Neural cell (in vitro differentiated cells): ENCODE measurements around the gene GABRA6. TPM values are rescaled to one million over a fixed set of nuclear protein-coding genes. Genes with fewer than 3 reads are reported as not detected.
"Not testable (repeated sequence)": the region's sequence is repeated elsewhere in the genome, so short reads cannot be mapped to it uniquely, and the experiment has no call there.

ENCODE experiments used
- H2AFZ ChIP-seq: fragments of 200-600, 300-800 bp; sonication (generic), shearing (Covaris generic); 2 replicates; pipeline ENCODE4 v1.6.0; 2014; ENCODE audit warnings: low read depth, mild to moderate bottlenecking, antibody characterized with exemption, low read length, moderate library complexity
- H3F3A ChIP-seq: fragments of 200-600 bp; shearing (Covaris generic); 2 replicates; pipeline ENCODE4 v1.6.1; 2016; ENCODE audit warnings: mild to moderate bottlenecking, moderate library complexity, mixed read lengths, antibody characterized with exemption, low read length; ENCODE audit not compliant: insufficient read depth, poor library complexity, severe bottlenecking
- H3K27ac ChIP-seq: fragments of 200-600, 300-800 bp; sonication (generic), shearing (Covaris generic); 2 replicates; pipeline ENCODE4 v1.5.1; 2014; ENCODE audit warnings: mild to moderate bottlenecking, low read length, moderate library complexity
- H3K27me3 ChIP-seq: fragments of 300-800, 200-600 bp; sonication (generic), shearing (Covaris generic); 2 replicates; pipeline ENCODE4 v1.6.0; 2014; ENCODE audit warnings: mild to moderate bottlenecking, low read depth, low read length, moderate library complexity; ENCODE audit not compliant: insufficient read depth
- H3K36me3 ChIP-seq: fragments of 300-800, 200-600 bp; sonication (generic), shearing (Covaris generic); 2 replicates; pipeline ENCODE4 v1.5.1; 2014; ENCODE audit warnings: mild to moderate bottlenecking, antibody characterized with exemption, low read length, moderate library complexity; ENCODE audit not compliant: insufficient read depth
- H3K4me2 ChIP-seq: fragments of 300-800, 200-600 bp; sonication (generic), shearing (Covaris generic); 2 replicates; pipeline ENCODE4 v1.6.0; 2014; ENCODE audit warnings: mild to moderate bottlenecking, low read length
- H3K4me3 ChIP-seq: fragments of 300-800, 200-600 bp; sonication (generic), shearing (Covaris generic); 2 replicates; pipeline ENCODE4 v1.5.1; 2014; ENCODE audit warnings: mild to moderate bottlenecking, low read length, moderate library complexity
- H3K79me2 ChIP-seq: fragments of 200-600 bp; shearing (Covaris generic); replicated peaks from 2 replicates; pipeline ENCODE4 v1.6.0; 2014; ENCODE audit warnings: mild to moderate bottlenecking, low read length, moderate library complexity; ENCODE audit not compliant: insufficient read depth
- H3K9ac ChIP-seq: fragments of 300-800, 200-600 bp; sonication (generic), shearing (Covaris generic); 2 replicates; pipeline ENCODE4 v1.6.1; 2016; ENCODE audit warnings: mild to moderate bottlenecking, low read length, mixed read lengths
- H3K9me2 ChIP-seq: fragments of 200-600 bp; shearing (Covaris generic); 2 replicates; pipeline ENCODE4 v1.6.1; 2016; ENCODE audit warnings: mild to moderate bottlenecking, low read length, mixed read lengths; ENCODE audit not compliant: insufficient read depth
- H3K9me3 ChIP-seq: fragments of 200-600, 300-800 bp; sonication (generic), shearing (Covaris generic); 2 replicates; pipeline ENCODE4 v1.6.1; 2016; ENCODE audit warnings: mild to moderate bottlenecking, mixed run types, low read length, moderate library complexity, mixed read lengths
- H4K20me1 ChIP-seq: fragments of 200-600 bp; shearing (Covaris generic); 2 replicates; pipeline ENCODE4 v1.6.1; 2016; ENCODE audit warnings: mild to moderate bottlenecking, mixed run types; ENCODE audit not compliant: insufficient read depth
- CTCF ChIP-seq: fragments of 450-650 bp; IDR thresholded peaks from 2 replicates; pipeline ENCODE4 v1.5.1; 2014; ENCODE audit warnings: antibody characterized with exemption, mild to moderate bottlenecking, moderate library complexity; ENCODE audit not compliant: poor library complexity, severe bottlenecking
- EP300 ChIP-seq: fragments of 450-650 bp; conservative IDR thresholded peaks from 2 replicates; pipeline ENCODE4 v1.6.1; 2014; ENCODE audit warnings: antibody characterized with exemption, mild to moderate bottlenecking, moderate library complexity; ENCODE audit not compliant: poor library complexity, severe bottlenecking
- EZH2 ChIP-seq: fragments of 200-600, 300-800 bp; shearing (Covaris generic), sonication (generic); IDR thresholded peaks from 2 replicates; pipeline ENCODE4 v1.6.1; 2014; ENCODE audit warnings: antibody characterized with exemption, low read length, borderline replicate concordance, mild to moderate bottlenecking; ENCODE audit not compliant: insufficient read depth, poor library complexity, severe bottlenecking
- MXI1 ChIP-seq: fragments of 450-650 bp; conservative IDR thresholded peaks from 2 replicates; pipeline ENCODE4 v1.6.1; 2014; ENCODE audit warnings: antibody characterized with exemption, mild to moderate bottlenecking; ENCODE audit not compliant: poor library complexity, severe bottlenecking
- POLR2AphosphoS5 ChIP-seq: IDR thresholded peaks from 2 replicates; pipeline ENCODE4 v1.6.1; 2012
- RAD21 ChIP-seq: fragments of 450-650 bp; conservative IDR thresholded peaks from 2 replicates; pipeline ENCODE4 v1.6.1; 2014; ENCODE audit warnings: antibody characterized with exemption, mild to moderate bottlenecking, moderate library complexity
- SMC3 ChIP-seq: fragments of 450-650 bp; conservative IDR thresholded peaks from 2 replicates; pipeline ENCODE4 v1.6.1; 2014; ENCODE audit warnings: antibody characterized with exemption, mild to moderate bottlenecking, moderate library complexity; ENCODE audit not compliant: poor library complexity
- TAF1 ChIP-seq: IDR thresholded peaks from 2 replicates; pipeline ENCODE4 v1.6.1; 2012; ENCODE audit warnings: low read depth
- polyA plus RNA-seq: library from polyadenylated mRNA; depleted of rRNA; stranded (reverse); fragments of >200 nt; gene quantifications from 2 replicates; pipeline ENCODE4 v1.2.3, GENCODE V29; 2014
- TF ChIP-seq, protein P1 (sequence below): IDR thresholded peaks from 2 replicates; pipeline ENCODE4 v1.6.1; 2012; ENCODE audit warnings: borderline replicate concordance

GABRA6 gene
- polyA plus RNA-seq, 1 donor from 2014 or later = 2.2 TPM

GRCh38 chr5:161645264-161645663, 40.3 kb upstream of the GABRA6 start:
- Histone ChIP-seq H3F3A (no peaks in the 10 kb centered on the region), H3K27me3 (no peaks in the 10 kb centered on the region), H3K4me2 (no peak overlapping the region), H3K9ac (no peak overlapping the region), H3K4me3 (no peak overlapping the region), H3K36me3 (no peaks in the 10 kb centered on the region), H2AFZ (no peak overlapping the region), H3K27ac (no peak overlapping the region), H4K20me1 (no peaks in the 10 kb centered on the region), H3K9me3 (no peaks in the 10 kb centered on the region), H3K79me2 (no peaks in the 10 kb centered on the region), H3K9me2 (no peaks in the 10 kb centered on the region)
- no peak for TF ChIP-seq RAD21
- no peak for TF ChIP-seq EP300
- TF ChIP-seq, protein P1, sequence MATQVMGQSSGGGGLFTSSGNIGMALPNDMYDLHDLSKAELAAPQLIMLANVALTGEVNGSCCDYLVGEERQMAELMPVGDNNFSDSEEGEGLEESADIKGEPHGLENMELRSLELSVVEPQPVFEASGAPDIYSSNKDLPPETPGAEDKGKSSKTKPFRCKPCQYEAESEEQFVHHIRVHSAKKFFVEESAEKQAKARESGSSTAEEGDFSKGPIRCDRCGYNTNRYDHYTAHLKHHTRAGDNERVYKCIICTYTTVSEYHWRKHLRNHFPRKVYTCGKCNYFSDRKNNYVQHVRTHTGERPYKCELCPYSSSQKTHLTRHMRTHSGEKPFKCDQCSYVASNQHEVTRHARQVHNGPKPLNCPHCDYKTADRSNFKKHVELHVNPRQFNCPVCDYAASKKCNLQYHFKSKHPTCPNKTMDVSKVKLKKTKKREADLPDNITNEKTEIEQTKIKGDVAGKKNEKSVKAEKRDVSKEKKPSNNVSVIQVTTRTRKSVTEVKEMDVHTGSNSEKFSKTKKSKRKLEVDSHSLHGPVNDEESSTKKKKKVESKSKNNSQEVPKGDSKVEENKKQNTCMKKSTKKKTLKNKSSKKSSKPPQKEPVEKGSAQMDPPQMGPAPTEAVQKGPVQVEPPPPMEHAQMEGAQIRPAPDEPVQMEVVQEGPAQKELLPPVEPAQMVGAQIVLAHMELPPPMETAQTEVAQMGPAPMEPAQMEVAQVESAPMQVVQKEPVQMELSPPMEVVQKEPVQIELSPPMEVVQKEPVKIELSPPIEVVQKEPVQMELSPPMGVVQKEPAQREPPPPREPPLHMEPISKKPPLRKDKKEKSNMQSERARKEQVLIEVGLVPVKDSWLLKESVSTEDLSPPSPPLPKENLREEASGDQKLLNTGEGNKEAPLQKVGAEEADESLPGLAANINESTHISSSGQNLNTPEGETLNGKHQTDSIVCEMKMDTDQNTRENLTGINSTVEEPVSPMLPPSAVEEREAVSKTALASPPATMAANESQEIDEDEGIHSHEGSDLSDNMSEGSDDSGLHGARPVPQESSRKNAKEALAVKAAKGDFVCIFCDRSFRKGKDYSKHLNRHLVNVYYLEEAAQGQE = no peak
- no peak for TF ChIP-seq CTCF
- TF ChIP-seq TAF1 = no peak
- no peak for TF ChIP-seq MXI1
- TF ChIP-seq EZH2 = no peak
- no peak for TF ChIP-seq SMC3
- no peak for TF ChIP-seq POLR2AphosphoS5

GRCh38 chr5:161651926-161652325, 33.6 kb upstream of the GABRA6 start:
- not testable (repeated sequence) for H3K79me2 ChIP-seq, H3F3A ChIP-seq, H3K4me3 ChIP-seq

GRCh38 chr5:161660806-161661205, 24.7 kb upstream of the GABRA6 start:
- no peaks in the 10 kb centered on the region for H3K27me3 ChIP-seq
- H3K9ac ChIP-seq = no peak overlapping the region
- H3K4me2 ChIP-seq = no peak overlapping the region
- H3K9me2 ChIP-seq = no peaks in the 10 kb centered on the region
- no peak overlapping the region for H3K4me3 ChIP-seq
- no peak overlapping the region for H3K27ac ChIP-seq
- TF ChIP-seq TAF1 = no peak
- H3F3A ChIP-seq = no peaks in the 10 kb centered on the region
- no peaks in the 10 kb centered on the region for H3K36me3 ChIP-seq
- H2AFZ ChIP-seq = no peak overlapping the region
- H4K20me1 ChIP-seq = no peaks in the 10 kb centered on the region
- no peaks in the 10 kb centered on the region for H3K9me3 ChIP-seq
- H3K79me2 ChIP-seq = no peaks in the 10 kb centered on the region

More at GRCh38 chr5:161651926-161652325, 33.6 kb upstream of the GABRA6 start:
- H3K36me3 ChIP-seq, H4K20me1 ChIP-seq, H3K27ac ChIP-seq, H3K9ac ChIP-seq, H3K9me3 ChIP-seq, H2AFZ ChIP-seq, H3K27me3 ChIP-seq, H3K4me2 ChIP-seq, H3K9me2 ChIP-seq: not testable (repeated sequence)
